SU-DHL-6 (cell line): ENCODE data around the gene NR4A3.

Experiments used
- EZH2phosphoT487 ChIP-seq: fragments of 200-600 bp; sonication (generic), shearing (Covaris generic); conservative IDR thresholded peaks from 2 replicates; pipeline ENCODE4 v1.6.1; 2018; ENCODE audit warnings: mild to moderate bottlenecking, antibody characterized with exemption, low read length, moderate library complexity, mixed read lengths
- TF ChIP-seq, protein P1 (sequence below): fragments of 200-600 bp; sonication (generic); IDR thresholded peaks from one replicate; pipeline ENCODE4 v1.5.1; 2017; ENCODE audit warnings: antibody characterized with exemption, mild to moderate bottlenecking, low read length, moderate library complexity; ENCODE audit not compliant: insufficient read depth, poor library complexity, severe bottlenecking

DNA sequence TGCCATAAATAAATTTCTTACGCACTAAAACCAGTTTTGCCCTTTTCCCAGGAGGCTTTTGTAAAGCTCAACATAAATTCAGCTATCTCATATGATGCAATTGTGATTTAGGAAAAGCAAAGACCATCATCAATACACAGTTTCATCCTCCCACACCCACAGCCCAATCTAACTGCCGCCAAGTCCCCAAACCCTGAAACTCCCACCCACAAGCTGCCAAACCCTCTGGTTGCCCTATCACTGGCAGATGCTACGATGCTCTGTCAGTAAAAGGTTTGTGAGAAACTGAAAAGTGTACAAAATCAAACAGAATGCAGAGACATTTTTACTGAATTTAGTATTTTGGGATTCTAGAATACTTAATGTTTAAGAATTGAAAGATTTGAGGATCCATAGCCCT lies 42.8 kb upstream of the NR4A3 start:
- TF ChIP-seq, protein P1, sequence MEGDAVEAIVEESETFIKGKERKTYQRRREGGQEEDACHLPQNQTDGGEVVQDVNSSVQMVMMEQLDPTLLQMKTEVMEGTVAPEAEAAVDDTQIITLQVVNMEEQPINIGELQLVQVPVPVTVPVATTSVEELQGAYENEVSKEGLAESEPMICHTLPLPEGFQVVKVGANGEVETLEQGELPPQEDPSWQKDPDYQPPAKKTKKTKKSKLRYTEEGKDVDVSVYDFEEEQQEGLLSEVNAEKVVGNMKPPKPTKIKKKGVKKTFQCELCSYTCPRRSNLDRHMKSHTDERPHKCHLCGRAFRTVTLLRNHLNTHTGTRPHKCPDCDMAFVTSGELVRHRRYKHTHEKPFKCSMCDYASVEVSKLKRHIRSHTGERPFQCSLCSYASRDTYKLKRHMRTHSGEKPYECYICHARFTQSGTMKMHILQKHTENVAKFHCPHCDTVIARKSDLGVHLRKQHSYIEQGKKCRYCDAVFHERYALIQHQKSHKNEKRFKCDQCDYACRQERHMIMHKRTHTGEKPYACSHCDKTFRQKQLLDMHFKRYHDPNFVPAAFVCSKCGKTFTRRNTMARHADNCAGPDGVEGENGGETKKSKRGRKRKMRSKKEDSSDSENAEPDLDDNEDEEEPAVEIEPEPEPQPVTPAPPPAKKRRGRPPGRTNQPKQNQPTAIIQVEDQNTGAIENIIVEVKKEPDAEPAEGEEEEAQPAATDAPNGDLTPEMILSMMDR, result no peak
- no peak for TF ChIP-seq EZH2phosphoT487
